ENCODE data around the gene CHD1L.
A peak's percentile ranks its signal among the peaks of the same experiment; 100 is the strongest.
"Not testable (repeated sequence)": the region's sequence is repeated elsewhere in the genome, so short reads cannot be mapped to it uniquely, and the experiment has no call there.

The CHD1L gene

GRCh38 chr1:147233903-147234302 is 8.6 kb upstream of the CHD1L start:
- DNase-seq (ENCODE audit: low spot score), result not testable (repeated sequence)

GRCh38 chr1:147235822-147236221 is 6.7 kb upstream of the CHD1L start:
- DNase-seq (ENCODE audit: low spot score), result no peak

- DNase-seq (ENCODE audit: low spot score), result no peak
These were observed 6.0 kb upstream of the CHD1L start for GRCh38 chr1:147236448-147236847.

DNA sequence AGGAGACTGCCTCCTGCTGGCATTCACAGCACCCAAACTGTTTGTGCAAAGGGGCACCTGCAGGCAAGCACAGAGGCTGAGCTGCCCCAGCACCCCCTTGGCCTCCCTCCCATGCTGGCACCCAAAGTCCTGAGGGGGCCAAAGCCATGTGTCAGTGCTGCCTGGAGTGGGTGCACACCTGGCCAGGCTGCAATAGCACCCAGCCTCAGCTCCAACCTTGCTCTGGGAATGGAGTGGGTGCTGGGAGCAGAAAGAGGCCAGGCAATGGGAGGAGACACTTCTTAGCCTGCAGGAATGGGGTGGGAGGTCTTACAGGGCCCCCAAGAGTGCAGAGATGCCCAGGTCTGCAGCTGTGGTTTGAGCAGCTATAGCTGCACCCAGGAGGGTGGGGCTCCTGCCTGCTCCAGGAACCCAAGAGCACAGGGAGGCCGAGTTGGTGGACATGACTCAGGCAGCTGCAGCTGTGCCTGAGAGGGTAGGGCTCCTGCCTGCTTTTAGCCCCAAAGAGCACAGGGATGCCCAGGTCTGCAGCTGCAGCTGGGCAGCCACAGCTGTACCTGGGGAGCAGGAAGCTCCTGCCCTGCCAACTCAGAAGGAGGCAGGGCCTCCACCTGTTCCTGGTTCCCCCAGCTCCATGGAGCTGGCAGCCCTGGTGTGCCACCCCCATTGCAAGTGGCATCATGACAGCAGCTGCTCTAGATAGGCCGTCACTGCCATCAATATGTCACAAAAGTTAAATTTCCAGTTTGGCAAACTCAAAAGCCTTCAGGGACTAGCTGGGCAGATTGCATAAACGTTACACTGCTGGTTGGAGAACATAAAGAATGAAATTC is 5.3 kb upstream of the CHD1L start:
- DNase-seq (ENCODE audit: low spot score), result no peak

DNA sequence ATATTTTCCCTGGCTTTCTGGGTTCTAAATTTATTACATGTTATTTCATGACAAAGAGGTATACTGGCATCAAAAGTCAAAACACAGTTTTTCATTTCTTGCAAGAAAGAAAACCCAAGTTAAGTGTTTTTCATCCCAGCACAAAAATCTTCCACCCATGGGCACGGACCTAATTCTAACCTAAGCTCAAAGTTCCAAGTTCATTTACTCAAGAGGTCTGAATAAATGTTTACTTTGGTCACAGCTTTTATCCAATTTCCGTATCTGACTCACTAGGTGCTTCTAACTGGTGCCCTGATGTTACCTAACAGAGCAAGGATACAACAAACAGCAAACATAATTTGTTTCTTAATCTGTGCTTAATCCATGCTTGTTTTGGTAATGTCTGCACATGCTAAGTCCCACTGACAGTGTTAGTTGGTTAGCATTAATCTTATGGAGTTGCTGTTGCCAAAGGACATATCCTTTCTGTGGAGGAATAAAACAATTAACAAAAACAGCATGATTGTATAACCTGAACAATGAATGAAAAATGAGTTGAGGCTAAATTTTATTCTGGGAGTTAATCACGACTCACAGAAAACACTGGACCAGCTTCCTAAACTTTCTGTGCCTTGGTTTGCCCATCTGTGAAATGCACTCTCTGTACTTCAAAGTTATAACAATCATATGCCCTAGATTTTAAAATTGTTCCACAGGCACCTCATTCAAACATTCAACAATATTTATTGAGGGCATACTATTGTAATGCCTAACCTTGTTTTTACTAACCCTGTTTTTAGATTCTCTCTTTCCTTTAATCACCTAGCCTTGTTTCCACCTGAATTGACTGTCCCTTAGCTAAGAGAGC is 4.2 kb upstream of the CHD1L start:
- no peak for DNase-seq (ENCODE audit: low spot score)

DNA sequence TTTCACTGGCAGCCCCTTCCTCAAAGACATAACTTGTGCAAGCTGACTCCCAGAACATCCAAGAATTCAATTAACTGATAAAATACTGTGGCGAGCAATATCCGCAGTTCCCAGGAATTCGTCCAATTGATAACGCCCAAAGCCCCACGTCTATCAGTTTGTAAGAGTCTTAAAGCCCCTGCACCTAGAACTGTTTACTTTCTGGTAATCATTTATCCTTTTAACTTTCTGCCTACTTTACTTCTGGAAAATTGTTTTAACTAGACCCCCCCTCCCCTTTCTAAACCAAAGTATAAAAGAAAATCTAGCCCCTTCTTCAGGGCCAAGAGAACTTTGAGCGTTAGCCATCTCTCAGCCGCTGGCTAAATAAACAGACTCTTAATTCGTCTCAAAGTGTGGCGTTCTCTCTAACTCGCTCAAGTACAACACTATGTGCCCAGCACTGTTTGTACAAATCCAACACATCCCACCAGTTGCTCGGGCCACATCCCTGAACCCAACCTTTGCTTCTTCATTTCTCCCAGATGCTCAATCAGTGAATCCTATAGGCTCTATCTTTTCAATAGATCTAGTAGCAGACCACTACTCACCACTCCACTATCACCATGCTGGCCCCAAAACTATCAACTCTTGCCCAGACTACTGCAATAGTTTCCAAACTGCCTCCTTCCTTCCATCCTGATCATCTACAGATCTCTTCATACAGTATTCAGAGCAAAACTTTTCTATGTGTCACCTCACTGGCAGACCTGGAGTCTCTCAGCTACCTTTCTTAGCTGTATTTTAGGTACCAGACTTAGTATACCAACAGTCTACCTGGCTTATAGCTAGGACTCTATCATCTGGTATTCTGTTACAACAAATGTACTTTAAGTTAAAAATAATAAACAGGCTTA is 3.3 kb upstream of the CHD1L start:
- no peak for DNase-seq (ENCODE audit: low spot score)

DNA sequence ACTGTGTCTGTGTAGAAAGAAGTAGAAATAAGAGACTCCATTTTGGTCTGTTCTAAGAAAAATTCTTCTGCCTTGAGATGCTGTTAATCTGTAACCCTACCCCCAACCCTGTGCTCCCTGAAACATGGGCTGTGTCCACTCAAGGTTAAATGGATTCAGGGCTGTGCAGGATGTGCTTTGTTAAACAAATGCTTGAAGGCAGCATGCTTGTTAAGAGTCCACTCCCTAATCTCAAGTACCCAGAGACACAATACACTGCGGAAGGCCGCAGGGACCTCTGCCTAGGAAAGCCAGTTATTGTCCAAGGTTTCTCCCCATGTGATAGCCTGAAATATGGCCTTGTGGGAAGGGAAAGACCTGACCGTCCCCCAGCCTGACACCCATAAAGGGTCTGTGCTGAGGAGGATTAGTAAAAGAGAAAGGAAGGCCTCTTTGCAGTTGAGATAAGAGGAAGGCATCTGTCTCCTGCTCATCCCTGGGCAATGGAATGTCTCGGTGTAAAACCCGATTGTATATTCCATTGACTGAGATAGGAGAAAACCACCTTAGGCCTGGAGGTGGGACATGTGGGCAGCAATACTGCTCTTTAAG is 2.3 kb upstream of the CHD1L start:
- DNase-seq (ENCODE audit: low spot score), result not testable (repeated sequence)

GRCh38 chr1:147241934-147242448 is 493 bp upstream of the CHD1L start:
- DNase-seq (ENCODE audit: low spot score), result no peak

- DNase-seq (ENCODE audit: low spot score), result peak; percentile 36
These were observed 773 bp downstream of the CHD1L start for GRCh38 chr1:147243228-147243685.

- DNase-seq (ENCODE audit: low spot score), result no peak
These were observed 1.4 kb downstream of the CHD1L start for GRCh38 chr1:147243841-147244240.

GRCh38 chr1:147245129-147245528 is 2.6 kb downstream of the CHD1L start:
- DNase-seq (ENCODE audit: low spot score), result no peak

GRCh38 chr1:147245586-147246021 is 3.1 kb downstream of the CHD1L start:
- no peak for DNase-seq (ENCODE audit: low spot score)

GRCh38 chr1:147246044-147246690 is 3.7 kb downstream of the CHD1L start:
- no peak for DNase-seq (ENCODE audit: low spot score)

- DNase-seq (ENCODE audit: low spot score), result peak; percentile 18
These were observed 4.6 kb downstream of the CHD1L start for GRCh38 chr1:147246910-147247655.

DNA sequence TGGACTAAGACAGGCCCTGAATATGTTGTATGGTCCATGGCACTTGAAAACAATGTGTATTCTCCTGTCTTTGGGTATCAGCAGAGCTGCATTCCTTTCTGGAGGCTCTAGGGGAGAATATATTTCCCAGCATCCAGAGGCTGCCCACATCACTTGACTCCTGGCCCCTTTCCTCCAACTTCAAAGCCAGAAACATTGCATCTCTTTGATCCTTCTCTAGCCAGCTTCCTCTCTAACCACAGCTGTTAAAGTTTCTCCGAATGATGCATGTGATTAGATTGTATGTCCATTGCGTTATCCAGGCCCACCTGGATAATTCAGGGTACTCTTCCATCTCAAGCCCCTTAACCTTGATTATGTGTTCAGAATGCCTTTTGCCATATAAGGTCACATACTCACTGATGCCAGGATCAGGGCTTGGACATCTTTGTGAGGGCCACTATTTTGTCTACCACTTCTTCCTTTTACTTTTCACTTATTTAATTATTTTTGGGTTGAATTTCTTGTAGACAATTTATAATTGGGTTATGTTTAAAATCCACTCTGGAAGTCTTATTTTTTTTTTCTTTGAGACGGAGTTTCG is 5.3 kb downstream of the CHD1L start:
- no peak for DNase-seq (ENCODE audit: low spot score)

DNA sequence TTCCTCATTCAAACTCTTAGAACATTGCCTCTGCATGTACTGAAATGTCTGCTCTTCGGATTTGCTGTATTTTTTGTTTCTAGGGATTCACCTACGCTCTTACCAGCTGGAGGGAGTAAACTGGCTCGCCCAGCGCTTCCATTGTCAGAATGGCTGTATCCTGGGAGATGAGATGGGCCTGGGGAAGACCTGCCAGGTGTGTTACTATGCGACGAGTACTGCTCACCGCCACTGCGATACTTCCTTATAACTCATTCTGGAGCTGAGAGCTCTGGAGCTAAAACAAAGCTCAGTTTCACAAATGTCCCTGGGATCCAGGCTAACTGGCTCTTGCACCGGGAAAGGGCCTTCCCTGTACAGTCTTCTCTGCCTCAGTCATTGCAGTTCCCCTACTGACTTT is 10.1 kb downstream of the CHD1L start:
- DNase-seq (ENCODE audit: low spot score), result no peak

- DNase-seq (ENCODE audit: low spot score), result no peak
These were observed 18.5 kb downstream of the CHD1L start for GRCh38 chr1:147260956-147261355.

- DNase-seq (ENCODE audit: low spot score), result no peak
These were observed 21.8 kb downstream of the CHD1L start for GRCh38 chr1:147264158-147264768.

DNA sequence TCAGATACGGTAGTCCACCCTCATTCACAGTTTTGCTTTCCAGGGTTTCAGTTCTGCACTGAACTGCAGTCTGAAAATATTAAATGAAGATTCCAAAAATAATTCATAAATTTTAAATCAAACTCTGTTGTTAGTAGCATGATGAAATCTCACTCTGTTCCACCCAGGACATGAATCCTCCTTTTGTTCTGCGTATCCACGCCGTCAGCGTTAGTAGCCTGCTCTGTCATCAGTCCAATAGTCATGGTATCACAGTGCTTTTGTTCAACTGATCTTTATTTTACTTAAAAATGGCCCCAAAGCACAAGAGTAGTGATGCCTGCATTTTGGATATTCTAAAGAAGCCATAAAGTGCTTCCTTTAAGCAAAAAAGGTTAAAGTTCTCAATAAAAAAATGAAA is 23.9 kb downstream of the CHD1L start:
- no peak for DNase-seq (ENCODE audit: low spot score)
